ENCODE results near the gene LHFPL3.
"Not testable (repeated sequence)": the region's sequence is repeated elsewhere in the genome, so short reads cannot be mapped to it uniquely, and the experiment has no call there.

Gene LHFPL3

GRCh38 chr7:104906556-104906955 lies 578.2 kb downstream of the LHFPL3 start:
- no peak for DNase-seq

- DNase-seq, result no peak
These were observed 580.2 kb downstream of the LHFPL3 start for GRCh38 chr7:104908636-104909035.

GRCh38 chr7:104909096-104909495 lies 580.7 kb downstream of the LHFPL3 start:
- no peak for DNase-seq

- DNase-seq, result no peak
These were observed 586.0 kb downstream of the LHFPL3 start for GRCh38 chr7:104914421-104914820.

- no peak for DNase-seq
These were observed 593.2 kb downstream of the LHFPL3 start for GRCh38 chr7:104921596-104921995.

- no peak for DNase-seq
These were observed 594.0 kb downstream of the LHFPL3 start for GRCh38 chr7:104922182-104923009.

- peak; percentile 78 for DNase-seq
These were observed 594.6 kb downstream of the LHFPL3 start for GRCh38 chr7:104923010-104923421.

- DNase-seq, result not testable (repeated sequence)
These were observed 597.8 kb downstream of the LHFPL3 start for GRCh38 chr7:104926189-104926588.

GRCh38 chr7:104926601-104927041 lies 598.2 kb downstream of the LHFPL3 start:
- peak; percentile 16 for DNase-seq

- DNase-seq, result no peak
These were observed 598.7 kb downstream of the LHFPL3 start for GRCh38 chr7:104927055-104927454.

- no peak for DNase-seq
These were observed 600.5 kb downstream of the LHFPL3 start for GRCh38 chr7:104928721-104929400.

GRCh38 chr7:104929921-104930320 lies 601.5 kb downstream of the LHFPL3 start:
- DNase-seq, result no peak

GRCh38 chr7:104931181-104931781 lies 602.9 kb downstream of the LHFPL3 start:
- no peak for DNase-seq

GRCh38 chr7:104933022-104933421 lies 604.6 kb downstream of the LHFPL3 start:
- no peak for DNase-seq

GRCh38 chr7:104933521-104933988 lies 605.2 kb downstream of the LHFPL3 start:
- no peak for DNase-seq

GRCh38 chr7:104934665-104935064 lies 606.3 kb downstream of the LHFPL3 start:
- no peak for DNase-seq

- no peak for DNase-seq
These were observed 606.9 kb downstream of the LHFPL3 start for GRCh38 chr7:104935276-104935675.

- no peak for DNase-seq
These were observed 608.1 kb downstream of the LHFPL3 start for GRCh38 chr7:104936546-104936945.

- DNase-seq, result not testable (repeated sequence)
These were observed 609.1 kb downstream of the LHFPL3 start for GRCh38 chr7:104937489-104937888.

GRCh38 chr7:104938741-104939390 lies 610.5 kb downstream of the LHFPL3 start:
- no peak for DNase-seq

- DNase-seq, result no peak
These were observed 611.8 kb downstream of the LHFPL3 start for GRCh38 chr7:104940023-104940710.
